DMS153 (cell line): ENCODE data around the gene MRC2.
"Not testable (repeated sequence)": the region's sequence is repeated elsewhere in the genome, so short reads cannot be mapped to it uniquely, and the experiment has no call there.

Experiments used
- DNase-seq: peaks from one replicate; lab custom pipeline; 2025; lab: John Stamatoyannopoulos, UW

Gene MRC2

GRCh38 chr17:62679866-62680377 lies 52.5 kb downstream of the MRC2 start:
- DNase-seq: no peak

- no peak for DNase-seq
Observed at GRCh38 chr17:62680541-62681052, 53.1 kb downstream of the MRC2 start.

- no peak for DNase-seq
Observed at GRCh38 chr17:62681061-62681938, 53.8 kb downstream of the MRC2 start.

- no peak for DNase-seq
Observed at GRCh38 chr17:62681939-62682381, 54.5 kb downstream of the MRC2 start.

DNA sequence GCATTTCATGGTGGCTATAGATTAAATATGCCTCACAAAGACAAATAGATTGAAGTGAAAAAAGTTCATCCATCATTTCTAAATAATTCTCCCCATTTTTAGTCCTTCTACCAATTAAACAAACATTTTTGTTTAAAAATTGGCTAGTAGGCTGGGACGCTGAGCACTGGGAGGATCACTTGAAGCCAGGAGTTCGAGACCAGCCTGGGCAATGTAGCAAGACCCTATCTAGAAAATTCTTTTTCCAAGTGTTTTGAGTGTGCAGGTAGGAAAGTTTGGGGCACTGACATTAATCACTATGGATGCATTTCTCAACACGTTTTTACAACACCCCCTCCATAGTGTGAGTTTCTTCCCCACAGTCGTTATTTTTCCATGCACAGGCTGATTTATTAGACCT lies 56.7 kb downstream of the MRC2 start:
- no peak for DNase-seq

DNA sequence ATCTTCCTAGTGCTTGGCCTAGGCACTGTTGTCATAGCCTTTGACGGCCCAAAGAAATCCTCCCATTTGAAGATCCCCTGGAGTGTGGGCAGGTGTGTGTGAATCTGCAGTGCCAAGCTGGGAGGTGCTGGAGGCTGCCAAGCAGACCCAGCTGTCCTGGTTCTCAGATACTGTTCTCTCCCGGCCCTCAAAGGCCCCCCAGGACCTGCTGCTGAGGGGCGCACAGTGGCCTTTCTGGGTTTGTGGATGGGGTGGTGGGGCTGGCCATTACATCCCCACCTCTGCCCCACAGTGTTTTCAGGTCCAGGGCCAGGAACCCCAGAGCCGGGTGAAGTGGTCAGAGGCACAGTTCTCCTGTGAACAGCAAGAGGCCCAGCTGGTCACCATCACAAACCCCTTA lies 60.5 kb downstream of the MRC2 start:
- DNase-seq: no peak

GRCh38 chr17:62688398-62689160 lies 61.1 kb downstream of the MRC2 start:
- no peak for DNase-seq

DNA sequence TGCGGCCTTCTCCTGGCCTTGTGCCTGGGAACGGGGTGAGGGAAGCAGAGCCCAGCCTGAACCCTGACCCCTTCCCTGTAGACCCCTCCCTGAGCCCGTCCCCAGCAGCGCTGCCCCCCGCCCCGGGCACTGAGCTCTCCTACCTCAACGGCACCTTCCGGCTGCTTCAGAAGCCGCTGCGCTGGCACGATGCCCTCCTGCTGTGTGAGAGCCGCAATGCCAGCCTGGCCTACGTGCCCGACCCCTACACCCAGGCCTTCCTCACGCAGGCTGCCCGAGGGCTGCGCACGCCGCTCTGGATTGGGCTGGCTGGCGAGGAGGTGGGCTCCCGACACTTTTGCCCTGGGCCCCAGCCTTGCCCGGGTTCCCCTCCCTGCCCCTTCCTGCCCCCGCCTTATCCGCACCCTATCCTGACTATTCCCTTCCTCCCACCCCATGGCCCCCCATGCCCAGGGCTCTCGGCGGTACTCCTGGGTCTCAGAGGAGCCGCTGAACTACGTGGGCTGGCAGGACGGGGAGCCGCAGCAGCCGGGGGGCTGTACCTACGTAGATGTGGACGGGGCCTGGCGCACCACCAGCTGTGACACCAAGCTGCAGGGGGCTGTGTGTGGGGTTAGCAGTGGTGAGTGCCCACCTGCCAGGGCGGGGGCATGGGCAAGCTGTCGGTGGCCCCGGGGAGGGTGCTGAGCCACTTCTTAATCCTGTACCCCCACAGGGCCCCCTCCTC lies 62.1 kb downstream of the MRC2 start:
- no peak for DNase-seq

GRCh38 chr17:62690168-62690897 lies 62.9 kb downstream of the MRC2 start:
- no peak for DNase-seq

DNA sequence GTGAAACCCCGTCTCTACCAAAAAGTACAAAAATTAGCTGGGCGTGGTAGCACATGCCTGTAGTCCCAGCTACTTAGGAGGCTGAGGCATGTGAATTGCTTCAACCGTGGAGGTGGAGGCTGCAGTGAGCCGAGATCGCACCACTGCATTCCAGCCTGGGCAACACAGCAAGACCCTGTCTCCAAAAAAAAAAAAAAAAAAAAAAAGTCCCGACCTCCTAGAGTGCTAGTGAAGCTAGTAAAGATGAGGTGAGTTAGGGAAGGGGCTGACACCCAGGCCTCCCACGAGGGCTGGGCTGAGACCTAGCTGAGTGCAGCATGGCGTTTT lies 64.1 kb downstream of the MRC2 start:
- not testable (repeated sequence) for DNase-seq

- DNase-seq: no peak
Observed at GRCh38 chr17:62692159-62692651, 64.7 kb downstream of the MRC2 start.

DNA sequence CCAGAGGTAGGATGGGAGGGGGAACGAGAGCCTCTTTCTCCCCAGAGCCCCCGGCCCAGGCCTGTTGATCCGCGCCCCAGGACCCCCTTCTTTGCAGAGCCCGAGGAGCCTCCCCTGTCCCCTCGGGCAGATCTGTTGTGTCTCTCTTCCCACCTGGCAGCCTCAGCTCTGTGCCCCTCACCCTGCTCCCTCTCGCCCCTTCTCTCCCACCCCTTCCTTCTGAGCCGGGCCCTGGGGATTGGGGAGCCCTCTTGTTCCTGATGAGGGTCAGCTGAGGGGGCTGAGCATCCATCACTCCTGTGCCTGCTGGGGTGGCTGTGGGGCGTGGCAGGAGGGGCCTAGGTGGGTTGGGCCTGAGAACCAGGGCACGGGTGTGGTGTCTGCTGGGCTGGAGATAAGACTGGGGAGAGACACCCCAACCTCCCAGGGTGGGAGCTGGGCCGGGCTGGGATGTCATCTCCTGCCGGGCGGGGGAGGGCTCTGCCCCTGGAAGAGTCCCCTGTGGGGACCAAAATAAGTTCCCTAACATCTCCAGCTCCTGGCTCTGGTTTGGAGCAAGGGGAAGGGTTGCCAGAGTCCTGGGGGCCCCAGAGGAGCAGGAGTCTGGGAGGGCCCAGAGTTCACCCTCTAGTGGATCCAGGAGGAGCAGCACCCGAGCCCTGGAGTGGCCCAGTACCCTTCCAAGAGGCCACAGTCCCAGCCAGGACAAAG lies 65.4 kb downstream of the MRC2 start:
- no peak for DNase-seq

GRCh38 chr17:62693616-62694409 lies 66.3 kb downstream of the MRC2 start:
- DNase-seq: no peak

DNA sequence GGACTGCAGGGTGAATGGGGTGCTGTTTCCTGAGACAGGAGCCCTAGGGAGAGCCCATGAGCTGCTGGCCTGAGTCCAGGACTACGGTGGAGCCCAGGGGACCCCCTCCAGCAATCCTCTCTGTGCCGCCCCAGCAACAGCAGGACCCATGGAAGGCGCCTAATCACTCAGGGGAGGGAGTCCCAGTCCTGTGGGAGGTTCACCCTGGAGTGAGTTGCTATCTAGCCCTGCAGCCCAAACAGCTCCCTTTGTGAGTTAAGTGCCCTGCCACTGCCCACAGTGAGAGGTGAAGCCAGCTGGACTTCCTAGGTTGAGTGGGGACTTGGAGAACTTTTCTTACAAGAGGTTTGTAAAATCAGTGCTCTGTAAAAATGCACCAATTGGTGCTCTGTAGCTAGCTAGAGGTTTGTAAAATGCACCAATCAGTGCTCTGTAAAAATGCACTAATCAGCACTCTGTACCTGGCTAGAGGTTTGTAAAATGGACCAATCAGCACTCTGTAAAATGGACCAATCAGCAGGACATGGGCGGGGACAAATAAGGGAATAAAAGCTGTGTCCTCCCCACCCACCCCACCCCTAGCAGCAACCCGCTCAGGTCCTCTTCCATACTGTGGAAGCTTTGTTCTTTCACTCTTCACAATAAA lies 67.7 kb downstream of the MRC2 start:
- DNase-seq: not testable (repeated sequence)

- DNase-seq: no peak
Observed at GRCh38 chr17:62696256-62696655, 68.8 kb downstream of the MRC2 start.

DNA sequence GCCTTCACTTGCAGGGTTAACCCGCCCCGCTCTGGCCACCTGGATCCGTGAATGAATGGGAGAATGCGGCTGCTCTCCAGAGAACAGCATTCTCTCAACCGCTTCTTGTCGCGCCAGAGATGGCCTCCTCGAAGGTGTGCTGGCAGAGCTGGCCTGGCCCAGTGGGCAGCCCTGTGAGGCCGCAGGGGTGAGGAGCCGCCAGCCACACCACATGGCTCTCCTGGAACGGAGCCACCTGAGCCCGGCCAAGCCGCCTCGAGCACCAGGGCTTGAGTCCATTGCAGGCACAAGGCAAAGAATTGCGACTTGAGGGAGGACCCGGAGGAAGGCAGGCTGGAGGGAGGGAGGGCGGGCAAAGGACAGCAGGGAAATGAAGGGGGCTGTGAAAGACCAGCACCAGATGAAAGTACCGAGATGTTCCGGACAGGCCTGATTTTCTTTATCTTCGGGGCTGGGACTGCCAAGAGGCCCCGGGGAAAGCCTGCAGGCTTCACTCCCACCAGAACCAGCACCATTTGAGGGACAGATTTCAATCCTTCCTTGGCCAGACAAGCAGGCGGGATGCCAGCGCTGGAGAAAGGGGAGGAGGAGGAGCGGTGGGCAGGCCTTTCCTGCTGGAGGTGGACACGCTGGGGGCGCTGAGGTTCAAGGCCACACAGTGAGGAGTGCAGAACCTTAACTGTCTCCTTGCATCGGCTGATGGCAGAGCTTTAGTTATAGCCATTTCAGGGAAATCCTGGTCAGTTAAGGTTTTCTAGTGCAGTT lies 69.4 kb downstream of the MRC2 start:
- DNase-seq: no peak

DNA sequence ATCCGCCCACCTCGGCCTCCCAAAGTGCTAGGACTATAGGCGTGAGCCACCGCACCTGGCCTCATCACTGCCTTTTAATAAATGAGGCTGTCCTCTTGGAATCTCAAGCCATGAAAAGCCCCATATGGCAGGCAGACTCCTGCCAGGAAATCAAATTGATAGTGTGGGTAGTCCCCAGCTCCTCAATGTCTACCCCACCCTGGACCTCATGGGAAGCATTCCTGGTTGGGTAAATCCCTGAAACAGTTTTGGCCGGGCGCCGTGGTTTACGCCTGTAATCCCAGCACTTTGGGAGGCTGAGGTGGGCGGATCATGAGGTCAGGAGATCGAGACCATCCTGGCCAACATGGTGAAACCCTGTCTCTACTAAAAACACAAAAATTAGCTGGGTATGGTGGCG lies 71.0 kb downstream of the MRC2 start:
- not testable (repeated sequence) for DNase-seq

- DNase-seq: no peak
Observed at GRCh38 chr17:62700964-62701705, 73.7 kb downstream of the MRC2 start.
